Measurements from ENCODE around the gene NFATC2.
"Not testable (repeated sequence)": the region's sequence is repeated elsewhere in the genome, so short reads cannot be mapped to it uniquely, and the experiment has no call there.

The NFATC2 gene

DNA sequence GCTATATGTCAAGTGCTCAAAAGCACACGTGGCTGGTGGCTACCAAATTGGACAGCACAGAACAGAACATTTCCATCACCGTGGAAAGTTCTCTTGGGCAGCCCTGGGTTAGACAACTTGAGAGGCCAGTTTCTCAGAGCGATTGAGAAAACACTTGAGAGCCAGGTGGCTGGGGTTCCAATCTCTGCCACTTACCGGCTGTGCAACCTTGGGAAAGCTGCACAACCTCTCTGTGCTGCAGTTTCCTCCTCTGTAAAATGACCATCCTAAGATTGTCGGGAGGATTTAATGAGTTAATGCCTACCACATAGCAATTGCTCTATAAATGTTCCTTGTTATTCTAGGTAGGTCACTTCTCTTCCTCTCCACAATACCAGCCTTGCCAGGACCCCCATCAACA is 25.1 kb upstream of the NFATC2 start:
- no peak for DNase-seq

DNA sequence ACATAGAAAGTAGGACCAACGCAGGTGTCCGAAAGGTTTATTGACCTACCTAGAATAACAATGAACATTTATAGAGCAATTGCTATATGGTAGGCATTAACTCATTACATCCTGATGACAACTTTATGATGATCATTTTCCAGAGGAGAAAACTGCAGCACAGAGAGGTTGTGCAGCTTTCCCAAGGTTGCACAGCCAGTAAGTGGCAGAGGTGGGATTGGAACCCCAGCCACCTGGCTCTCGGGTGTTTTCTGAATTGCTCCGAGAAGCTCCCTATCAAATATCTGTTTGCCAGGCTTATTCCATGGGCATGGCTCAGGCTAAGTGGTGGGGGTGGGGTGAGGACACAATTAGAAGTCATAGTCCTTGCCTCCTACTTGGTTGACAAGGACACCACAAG is 24.1 kb upstream of the NFATC2 start:
- no peak for DNase-seq

DNA sequence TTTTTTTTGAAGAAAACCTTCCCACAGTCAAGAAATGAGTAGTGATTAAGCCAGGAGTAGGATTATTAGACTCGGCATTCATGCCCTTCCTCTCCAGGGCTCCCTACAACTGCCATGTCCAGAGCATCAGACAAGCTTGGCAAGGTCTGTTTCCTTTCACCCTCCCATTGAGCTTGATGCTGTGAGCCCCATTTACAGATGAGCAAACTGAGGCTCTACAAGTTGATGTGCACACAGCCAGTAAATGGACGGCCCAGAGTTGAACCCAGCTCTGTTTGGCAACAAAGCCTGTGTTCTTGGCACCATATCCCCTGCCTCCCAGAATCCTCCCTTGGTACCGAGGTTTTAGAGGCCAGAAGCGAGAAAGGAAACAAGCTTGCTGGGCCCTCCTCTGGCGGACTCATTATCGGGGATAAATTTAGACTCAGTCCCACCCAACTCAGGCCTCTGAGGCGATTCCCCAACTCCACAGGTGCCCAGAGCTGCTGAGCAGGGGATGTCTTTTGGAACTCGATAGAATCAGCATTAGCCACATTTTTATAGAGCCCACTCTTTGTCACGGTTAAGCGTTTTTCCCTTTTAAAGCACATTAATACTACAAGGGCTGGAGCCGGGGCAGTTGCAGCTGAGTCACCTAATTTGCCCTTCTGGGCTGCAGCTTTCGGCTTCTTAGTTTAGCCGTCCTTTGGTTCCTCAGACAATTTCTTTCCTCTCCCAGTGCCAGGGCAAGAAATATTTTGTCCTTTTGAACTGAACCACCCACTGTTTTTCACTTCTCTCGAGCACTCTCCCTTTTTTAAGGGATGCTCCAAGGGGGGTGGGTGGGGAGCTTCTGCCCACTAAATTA is 23.0 kb upstream of the NFATC2 start:
- no peak for DNase-seq

DNA sequence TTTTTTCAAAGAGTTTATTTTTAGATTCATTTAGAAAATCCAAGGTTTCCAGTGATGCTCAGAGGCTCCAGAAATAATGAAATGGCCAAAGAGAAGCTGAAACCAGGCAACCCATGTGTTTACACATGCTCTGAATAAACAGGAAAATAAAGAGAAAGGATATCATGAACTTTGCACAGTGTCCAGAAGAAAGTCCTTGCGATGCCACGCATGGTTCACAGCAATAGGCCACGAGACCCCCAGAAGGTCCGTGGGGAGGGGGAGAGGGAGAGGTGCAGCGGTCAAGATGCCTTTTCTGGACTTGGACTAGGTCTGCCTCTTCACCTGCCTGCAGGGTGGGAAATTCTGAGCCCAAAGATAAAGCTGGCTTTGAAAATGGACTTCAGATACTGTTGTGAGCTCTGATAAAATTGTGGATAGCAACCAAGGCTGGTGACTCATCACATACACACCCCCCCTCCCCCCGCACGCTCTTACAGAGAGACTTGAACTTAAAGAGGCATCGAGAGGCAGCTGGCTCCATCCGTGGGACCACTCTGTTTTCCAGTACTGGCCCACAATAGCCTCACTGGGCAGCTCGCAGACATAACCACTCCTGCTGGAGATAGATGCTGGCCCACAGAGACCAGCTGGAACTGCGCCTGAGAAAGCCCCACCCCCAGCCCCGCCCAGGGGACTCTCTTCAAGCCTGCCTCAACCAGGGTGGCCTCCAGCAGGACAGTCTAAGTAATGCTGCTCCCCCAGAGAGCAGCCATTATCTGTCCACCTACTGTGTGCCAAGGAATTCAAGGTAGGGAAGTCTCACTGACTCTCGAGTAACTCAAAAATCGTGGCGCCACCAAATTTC is 21.2 kb upstream of the NFATC2 start:
- DNase-seq, result peak in 1 of 2 experiments; percentile 45

DNA sequence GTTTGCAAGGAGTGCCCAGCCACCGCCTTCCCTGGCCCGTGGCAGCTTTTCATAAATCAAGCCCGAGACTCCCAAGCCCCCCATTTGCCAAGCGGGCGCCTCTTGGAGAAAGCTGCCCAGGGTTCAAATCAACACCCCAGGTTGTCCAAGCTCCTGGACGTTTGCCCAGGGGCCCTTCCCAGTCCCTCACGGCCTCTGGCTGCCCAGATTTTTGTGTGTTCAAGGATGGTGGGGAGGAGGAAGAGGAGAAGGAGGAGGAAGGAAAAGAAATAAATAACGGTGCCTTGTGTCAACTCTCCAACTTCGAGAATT is 20.6 kb upstream of the NFATC2 start:
- no peak for DNase-seq

DNA sequence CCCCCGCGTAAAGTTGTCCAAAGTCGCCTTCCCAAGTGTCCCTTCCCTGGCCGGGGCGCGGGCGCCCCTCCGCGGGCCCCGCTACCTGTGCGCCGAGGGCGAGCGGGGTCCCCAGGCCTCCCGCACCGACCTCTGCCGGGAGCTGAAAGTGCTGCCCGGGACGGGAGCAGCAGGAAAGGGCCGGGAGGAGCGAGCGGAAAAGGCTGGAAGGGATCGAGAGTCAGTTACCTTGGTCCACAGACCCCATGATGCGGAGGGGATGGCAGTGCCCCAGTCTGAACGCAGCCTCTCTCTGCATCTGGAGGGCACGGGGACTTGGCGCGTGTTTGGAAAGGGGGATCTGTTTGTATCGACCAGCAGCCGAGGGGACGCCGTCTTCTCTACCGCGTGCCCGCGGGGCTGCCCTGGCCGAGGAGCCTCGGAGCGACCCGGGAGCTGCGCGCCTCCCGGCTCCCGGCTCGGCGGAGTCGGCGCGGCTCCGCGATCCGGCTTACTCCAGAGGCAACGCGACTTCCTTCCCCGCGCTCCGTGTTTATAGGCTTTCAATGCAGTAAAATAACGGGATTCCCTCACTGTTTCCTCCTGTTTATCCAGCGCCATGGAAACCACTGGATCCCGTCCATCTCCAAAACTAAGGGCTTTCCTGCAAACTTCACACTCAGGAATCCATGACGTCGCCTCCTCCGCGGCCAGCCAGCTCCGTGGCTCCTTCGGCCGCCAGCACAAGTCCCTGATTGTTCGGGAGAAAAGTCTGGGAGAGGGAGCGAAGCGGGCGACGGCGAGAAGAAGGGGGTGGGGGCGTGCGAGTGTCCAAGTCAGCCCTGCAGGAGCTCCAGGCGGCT is 20.0 kb upstream of the NFATC2 start:
- DNase-seq, result peak; percentile 24 to 92

DNA sequence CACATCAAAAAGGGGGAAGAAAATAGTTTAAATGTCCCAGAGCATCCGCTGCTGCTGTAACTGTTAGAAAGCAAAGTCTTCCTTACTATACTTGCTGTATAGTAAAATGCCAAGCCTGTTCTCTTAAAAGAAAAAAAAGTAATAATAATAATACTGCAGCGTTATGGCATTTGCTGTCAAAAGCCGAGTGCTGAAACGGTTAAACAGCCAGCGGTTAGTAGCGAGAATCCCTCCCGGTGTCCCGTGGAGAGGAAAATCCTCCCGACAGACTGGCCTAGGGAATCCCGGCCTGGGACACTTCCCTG is 19.5 kb upstream of the NFATC2 start:
- no peak for DNase-seq

DNA sequence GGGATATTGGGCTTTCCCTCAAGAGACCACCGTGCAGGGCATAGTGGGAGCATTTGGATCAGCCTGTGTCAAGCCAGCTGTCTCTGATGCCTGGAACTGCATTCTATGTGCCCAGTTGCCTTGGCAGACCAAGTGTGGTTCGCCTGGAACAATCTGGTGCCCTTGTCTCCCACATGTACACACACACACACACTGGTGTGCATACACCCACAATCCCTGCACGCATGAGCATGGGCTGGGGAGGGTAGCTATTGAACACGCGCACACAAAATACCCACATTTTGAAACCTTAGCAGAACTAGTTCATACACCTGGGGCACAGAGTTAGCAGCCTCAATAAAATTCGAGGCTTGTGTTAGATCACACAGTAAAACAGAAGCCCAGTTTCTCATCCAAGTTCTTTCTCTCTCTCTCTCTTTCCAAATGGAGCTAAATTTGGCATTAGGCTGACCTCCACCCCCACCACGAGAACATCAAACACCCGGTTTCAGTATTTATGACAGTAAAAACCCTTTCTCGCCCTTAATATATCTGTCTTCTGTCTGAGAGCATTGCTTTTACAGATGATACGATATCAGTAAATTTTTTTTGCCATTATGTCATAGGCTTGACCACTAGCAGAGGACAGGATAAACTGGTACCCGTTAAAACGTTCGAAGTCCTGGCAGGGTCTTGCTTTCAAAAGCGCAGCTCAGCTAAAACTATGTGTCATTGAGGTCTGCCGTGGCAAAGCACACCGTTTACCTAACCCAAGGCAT is 18.2 kb upstream of the NFATC2 start:
- no peak for DNase-seq

DNA sequence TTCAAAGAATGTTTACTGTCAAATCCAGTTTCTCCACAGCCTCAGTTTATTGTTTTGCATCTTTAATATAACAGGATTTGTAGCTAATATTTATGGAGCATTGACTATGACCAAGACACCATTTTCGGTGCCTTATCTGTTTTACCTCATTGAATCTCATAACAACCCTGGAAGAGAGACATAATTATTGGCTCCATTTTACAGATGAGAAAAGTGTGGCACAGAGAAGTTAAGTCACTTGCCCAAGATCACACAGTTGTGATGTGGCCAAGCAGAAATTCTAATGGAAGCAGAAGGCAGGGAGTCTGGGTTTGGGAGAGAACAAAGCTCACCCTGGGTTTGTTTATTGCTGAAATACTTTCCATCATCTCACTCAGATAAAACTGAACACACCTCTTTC is 17.5 kb upstream of the NFATC2 start:
- DNase-seq, result no peak

DNA sequence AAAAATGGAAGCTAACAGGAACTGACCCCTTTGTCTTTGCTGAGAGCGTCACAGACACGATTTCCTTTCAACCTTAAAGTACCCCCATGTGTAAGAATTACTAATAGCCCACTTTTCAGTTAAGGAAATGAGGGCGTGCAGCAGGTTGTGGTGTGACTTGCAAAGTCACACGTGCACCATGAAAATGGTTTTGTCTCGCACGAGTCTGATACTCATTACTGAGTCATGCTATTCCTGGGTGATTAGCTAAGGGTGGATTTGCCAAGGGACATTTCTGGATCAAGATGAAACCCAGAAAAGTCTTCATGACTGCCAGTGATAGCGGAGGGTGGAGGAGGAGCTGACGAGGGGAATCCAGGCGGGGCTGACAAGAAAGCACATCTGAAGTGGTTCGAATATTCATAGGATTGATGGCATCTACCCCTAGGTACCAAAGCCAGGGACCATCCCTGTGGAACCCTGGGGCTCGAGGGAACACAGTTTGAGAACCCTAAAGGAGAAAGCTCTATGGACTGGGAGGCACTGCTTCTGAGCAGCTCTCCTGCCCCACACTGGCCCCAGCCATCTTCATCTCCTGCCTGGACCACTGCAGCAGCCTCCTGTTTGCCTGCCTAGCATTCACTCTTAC is 12.1 kb upstream of the NFATC2 start:
- no peak for DNase-seq

DNA sequence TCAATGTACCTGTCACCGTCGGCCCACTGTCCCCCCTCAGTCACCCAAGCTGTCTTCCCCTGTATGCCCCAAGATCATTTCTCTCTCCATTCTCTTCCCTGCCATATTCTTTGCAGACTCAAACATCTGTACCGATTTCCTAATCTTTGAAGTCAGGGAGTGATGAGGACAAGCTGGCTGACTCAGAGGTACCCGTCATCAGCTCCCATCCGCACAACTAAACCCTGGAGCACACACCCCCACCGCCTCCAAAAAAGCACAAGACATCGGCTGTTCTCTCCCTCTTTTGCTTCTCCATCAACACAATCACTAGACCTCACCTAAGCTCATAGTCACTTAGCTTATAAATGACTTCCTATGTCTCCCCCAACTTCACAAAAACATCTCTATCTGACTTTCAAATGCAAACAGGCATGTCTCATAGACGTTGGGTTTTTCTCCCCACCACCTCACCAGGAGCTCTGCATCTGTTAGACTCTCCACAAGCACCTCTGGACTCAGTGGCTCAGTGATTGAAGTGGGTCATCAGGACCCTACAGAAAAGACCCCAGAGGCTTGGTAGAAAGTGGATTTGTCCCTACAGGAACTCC is 11.5 kb upstream of the NFATC2 start:
- no peak for DNase-seq

DNA sequence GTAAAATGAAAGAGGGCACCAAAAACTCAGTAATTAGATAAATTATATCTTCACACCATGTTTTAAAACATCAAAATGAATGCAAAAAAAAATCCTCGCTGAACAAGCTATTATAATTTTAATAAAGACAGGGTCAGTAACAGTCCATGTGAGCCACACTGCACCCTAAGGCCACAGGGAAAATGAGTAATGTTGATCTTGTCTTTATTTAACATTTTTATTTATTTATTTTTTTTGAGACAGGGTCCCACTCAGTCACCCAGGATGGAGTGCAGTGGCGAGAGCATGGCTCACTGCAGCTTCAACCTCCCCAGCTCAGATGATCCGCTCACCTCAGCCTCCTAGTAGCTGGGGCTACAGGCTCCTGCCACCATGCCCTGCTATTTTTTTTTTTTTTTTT is 8.7 kb upstream of the NFATC2 start:
- no peak for DNase-seq

DNA sequence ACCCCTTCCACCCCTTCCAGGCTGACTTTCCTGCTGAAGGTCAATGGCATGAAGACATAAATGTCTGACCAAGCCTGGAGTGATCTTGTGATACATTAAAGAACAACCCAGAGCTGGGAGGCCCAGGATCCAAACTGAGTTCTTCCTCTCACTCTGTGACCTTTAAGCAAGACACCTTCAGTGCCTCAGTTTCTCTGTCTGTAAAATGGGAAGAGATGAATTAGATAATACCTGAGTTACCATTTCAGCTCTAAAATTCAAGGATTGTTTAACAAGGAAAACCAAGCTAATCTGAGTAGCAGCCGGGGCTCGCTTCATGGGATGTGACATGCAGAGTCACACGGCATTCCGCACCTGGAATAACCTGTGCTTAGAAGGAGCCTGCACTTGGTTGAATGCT is 7.0 kb upstream of the NFATC2 start:
- DNase-seq, result no peak

DNA sequence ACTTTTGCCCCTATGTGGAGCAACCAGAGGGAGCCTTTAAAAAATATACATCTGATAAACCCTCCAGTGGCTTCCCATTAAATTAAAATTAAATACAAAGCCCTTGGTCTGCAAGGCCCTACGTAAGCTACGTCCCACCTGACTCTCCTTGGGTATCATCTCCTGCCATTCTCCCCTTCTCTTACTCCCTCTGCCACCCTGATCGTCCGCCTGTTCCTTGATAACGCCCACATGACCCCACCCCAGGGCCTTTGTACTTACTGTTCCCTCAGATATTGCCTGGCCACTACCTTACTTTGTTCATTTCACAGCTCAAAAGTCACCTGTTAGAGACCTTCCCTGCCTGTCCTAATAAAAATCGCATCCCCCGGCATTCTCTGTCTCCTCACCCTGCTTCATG is 5.4 kb upstream of the NFATC2 start:
- no peak for DNase-seq

DNA sequence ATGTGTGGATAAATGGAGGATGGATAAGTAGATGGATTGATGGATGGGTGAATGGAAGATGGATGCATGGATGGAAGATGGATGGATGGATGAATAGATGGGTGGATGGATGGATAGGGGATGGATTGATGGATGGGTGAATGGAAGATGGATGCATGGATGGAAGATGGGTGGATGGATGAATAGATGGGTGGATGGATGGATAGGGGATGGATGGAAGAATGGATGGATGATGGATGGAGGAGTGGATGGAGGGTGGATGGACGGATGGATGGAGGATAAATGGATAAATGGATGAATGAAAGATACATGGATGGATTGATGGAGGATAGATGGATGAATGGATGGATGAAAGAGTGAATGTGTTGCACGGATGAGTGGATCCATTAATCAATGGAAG is 3.0 kb upstream of the NFATC2 start:
- DNase-seq, result no peak

DNA sequence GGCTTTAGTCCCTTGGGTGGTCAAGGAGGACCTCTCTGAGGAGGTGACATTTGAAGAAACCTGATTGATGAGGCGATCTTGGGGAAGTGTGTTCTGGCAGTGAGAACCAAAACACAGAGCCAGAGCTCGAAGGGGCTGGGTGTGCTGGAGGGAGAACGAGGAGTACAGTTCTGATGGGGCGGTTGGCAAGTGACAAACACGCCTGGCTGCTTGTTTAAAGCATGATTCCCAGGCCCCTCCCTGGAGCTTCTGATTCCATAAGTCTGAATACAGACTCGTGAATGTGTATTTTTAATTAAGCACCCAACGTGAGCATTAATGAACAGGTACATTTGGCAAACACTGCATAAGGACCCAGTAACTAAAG is 886 bp upstream of the NFATC2 start:
- DNase-seq, result no peak

DNA sequence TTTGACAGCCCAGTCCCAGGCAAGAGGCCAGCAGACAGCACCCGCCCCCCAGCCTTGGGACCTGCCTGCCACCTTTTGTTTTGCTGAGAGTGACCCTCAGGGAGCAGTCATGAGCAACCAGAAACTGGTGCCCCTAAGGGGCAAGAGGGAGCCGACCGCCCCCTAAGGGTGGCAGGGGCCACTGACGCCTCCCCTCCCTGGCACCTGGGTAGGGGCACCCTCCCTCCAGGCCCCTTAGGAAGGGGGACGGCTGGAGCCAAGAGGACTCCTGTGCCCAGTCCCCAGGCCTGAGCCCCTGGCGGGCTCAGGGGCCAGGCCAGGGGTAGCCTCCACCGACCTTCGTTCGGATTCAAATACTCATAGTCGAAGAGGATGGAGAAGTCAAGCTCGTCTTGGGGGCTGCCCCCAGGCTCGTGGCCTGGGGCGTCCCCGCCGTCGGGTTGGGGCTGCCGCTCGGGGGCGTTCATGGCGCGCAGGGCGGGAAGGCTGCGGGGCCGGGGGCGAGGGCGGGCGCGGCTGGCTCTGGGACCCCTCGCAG is 417 bp downstream of the NFATC2 start:
- DNase-seq, result peak; percentile 24 to 56

DNA sequence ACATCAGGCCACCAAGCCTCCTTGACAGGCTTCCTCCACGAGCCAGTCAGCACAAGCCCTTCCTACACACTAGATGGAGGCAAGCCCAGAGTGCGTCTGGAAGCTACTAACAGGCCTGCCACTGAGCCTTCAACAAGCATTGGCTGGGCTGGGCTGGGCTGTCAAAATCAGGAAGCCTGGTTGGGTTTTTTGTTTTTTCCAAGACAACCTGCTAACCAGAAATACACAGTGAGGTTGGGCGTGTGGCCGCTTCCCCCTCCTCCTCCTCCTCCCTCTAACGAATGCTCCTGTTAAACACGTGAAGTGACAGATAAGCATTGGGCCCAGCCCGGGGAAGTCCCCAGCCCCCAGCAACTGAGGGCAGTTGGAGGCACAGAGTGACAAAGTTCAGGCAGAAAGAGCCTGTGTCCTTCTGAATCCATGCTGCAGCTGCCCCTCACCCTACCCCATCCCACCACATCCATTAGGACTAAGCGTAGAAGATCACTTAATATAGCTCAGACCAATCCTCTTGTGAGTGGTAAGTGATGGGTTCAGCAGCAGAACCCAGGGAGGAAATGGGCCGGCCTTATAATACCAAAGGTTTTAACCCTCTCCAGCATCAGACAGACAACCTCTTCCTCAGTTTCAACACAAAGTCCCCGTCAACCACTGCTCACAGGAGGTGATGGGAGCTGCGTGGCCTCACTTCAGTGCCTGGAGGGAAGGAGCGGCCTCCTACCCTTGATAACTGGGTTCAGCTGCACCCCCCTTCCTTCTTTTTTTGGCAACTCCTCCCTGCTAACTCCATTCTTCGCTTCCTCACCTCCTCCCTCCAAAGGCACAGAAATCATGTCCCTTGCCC is 1.1 kb downstream of the NFATC2 start:
- peak; percentile 63 to 78 for DNase-seq

DNA sequence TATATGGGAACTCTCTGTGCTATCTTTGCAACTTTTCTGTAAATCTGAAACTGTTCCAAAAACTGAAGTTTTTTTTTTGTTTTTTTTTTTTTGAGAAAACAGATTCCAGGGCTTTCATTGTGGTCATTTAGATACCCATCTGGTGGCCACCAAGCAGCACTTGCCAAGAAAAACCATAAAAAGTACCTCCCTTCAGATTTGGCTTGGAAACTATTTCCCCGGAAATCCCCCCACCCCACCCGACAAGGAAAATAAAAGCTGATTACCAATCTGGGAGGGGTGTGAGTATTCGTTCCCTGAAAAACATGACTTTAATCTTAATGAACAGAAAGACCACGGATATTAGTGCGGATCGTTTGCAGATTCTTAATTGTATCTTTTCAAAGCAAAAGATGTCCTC is 1.9 kb downstream of the NFATC2 start:
- no peak for DNase-seq

DNA sequence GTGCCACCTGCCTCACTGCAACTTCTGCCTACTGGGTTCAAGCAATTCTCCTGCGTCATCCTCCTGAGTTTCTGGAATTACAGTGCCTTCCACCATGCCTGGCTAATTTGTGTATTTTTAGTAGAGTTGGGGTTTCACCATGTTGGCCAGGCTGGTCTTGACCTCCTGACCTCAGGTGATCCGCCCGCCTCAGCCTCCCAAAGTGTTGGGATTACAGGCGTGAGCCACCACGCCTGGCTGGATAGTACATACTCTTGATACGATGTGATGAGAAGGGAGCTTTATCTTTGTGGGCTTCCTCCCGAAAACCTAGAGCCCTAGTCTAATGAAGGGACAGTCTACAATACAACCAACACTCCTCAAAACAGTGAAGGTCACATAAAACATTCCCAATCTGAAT is 2.4 kb downstream of the NFATC2 start:
- not testable (repeated sequence) for DNase-seq

All from NCI-H526 (cell line).